ENCODE results near the gene DNPEP. TPM values are rescaled to one million over a fixed set of nuclear protein-coding genes. Genes with fewer than 3 reads are reported as not detected.

DNPEP gene
- total RNA-seq, 4 donors from 2014 or later: 44.9 to 102 (median 61.6) TPM

DNA sequence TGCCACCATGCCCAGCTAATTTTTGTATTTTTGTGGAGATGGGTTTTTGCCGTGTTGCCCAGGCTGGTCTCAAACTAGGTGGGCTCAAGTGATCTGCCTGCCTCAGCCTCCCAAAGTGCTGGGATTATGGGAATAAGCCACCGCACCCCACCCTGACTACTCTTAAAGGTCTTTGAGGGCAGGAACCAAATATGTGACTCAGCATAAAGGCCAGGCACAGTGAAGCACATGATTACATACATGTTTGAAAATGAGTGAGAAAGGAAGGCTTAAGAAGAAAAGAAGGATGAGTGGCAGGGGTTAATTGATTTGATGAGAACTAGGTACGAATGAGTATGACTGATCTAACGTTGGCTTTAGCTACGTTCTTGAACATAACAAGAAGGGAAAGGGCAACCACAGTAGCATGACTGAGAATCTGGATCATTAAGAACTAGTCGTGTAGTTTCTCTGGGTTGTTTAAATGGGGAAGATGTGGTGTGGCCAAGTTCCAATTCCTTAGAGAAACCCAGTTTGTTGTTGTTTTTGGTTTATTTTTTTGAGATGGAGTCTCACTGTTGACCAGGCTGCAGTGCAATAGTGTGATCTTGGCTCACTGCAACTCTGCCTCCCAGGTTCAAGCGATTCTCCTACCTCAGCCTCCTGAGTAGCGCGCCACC lies 61.9 kb downstream of the DNPEP start:
- no peaks in the 10 kb centered on the region for H3K9me3 ChIP-seq
- H3K4me3 ChIP-seq: no peak overlapping the region
- no peak for DNase-seq (ENCODE audit: extremely low spot score)
- H3K27me3 ChIP-seq: peaks cover 0 to 77% (median 2%) of the 10 kb centered on the region in 4 donors
- TF ChIP-seq CTCF (IDR thresholded peaks at IDR 0.05) (no peak), EP300 (IDR thresholded peaks at IDR 0.05) (no peak), POLR2AphosphoS5 (IDR thresholded peaks at IDR 0.05) (no peak), POLR2A (IDR thresholded peaks at IDR 0.05; ENCODE audit: low read depth) (no peak)
- 73% methylated on average over 9 of the region's 9 CpGs for WGBS
- H3K27ac ChIP-seq (replicated peaks in 1 of 4): no peak overlapping the region
- no peaks in the 10 kb centered on the region for H3K36me3 ChIP-seq
- intact Hi-C loops (cut with DNase I): no loop called here
- no peaks in the 10 kb centered on the region for H3K4me1 ChIP-seq

DNA sequence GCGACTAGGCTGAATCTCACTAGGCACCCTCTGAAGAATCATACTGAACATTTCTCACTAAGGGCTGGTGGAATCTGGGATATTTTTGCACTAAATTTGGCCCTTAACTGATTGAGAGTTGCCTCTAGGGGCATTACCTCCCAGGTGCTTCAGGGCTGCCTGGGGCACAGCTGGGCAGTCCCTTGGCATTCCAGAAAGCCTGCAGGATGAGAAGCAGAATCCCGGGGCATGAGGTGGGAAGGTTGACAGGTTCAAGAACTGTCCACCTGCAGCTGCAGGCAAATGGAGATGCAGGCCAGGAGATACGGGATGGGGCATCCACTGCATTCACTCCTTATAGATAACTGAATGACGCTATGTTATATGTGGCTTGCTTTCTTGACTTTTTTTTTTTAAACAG lies 62.6 kb downstream of the DNPEP start:
- intact Hi-C loops (cut with DNase I): no loop called here
- WGBS: 86% methylated on average over 4 of the region's 4 CpGs
- Histone ChIP-seq H3K36me3 (no peaks in the 10 kb centered on the region), H3K9me3 (no peaks in the 10 kb centered on the region), H3K4me1 (no peaks in the 10 kb centered on the region), H3K27me3 (peaks cover 0 to 77% (median 0%) of the 10 kb centered on the region in 4 donors), H3K27ac (replicated peaks in 1 of 4) (no peak overlapping the region), H3K4me3 (no peak overlapping the region)
- no peak for DNase-seq (ENCODE audit: extremely low spot score)
- TF ChIP-seq EP300 (IDR thresholded peaks at IDR 0.05): no peak
- no peak for TF ChIP-seq CTCF (IDR thresholded peaks at IDR 0.05)
- no peak for TF ChIP-seq POLR2AphosphoS5 (IDR thresholded peaks at IDR 0.05)
- no peak for TF ChIP-seq POLR2A (IDR thresholded peaks at IDR 0.05; ENCODE audit: low read depth)

DNA sequence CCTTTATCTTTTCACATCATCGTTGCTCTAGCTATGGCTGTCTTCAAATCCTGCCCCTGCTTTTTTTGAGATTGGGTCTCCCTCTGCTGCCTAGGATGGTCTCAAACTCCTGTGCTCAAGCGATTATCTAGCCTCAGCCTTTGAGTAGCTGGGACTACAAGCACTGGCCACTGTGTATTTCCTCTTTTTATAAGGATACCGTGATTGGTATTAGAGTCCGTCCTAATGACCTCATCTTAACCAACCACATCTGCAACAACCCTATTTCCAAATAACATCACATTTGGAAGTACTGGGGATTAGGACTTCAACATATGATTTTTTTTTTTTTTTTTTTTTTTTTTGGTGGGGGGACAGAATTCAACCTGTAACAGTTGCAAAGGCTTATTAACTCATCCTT lies 64.3 kb downstream of the DNPEP start:
- no peaks in the 10 kb centered on the region for H3K36me3 ChIP-seq
- TF ChIP-seq EP300 (IDR thresholded peaks at IDR 0.05): no peak
- no peak for TF ChIP-seq POLR2A (IDR thresholded peaks at IDR 0.05; ENCODE audit: low read depth)
- TF ChIP-seq CTCF (IDR thresholded peaks at IDR 0.05): no peak
- no peak for TF ChIP-seq POLR2AphosphoS5 (IDR thresholded peaks at IDR 0.05)
- no peak overlapping the region for H3K4me3 ChIP-seq
- no peak for DNase-seq (ENCODE audit: extremely low spot score)
- H3K4me1 ChIP-seq: no peaks in the 10 kb centered on the region
- 66% methylated on average over 4 of the region's 4 CpGs for WGBS
- peaks cover 0 to 72% (median 0%) of the 10 kb centered on the region in 4 donors for H3K27me3 ChIP-seq
- no peak overlapping the region for H3K27ac ChIP-seq (replicated peaks in 1 of 4)
- H3K9me3 ChIP-seq: no peaks in the 10 kb centered on the region
- intact Hi-C loops (cut with DNase I): no loop called here

Small RNA genes lying within 50 kb of the gene (small RNA-seq; reads per million reads assigned to genes)
- gene AC053503.3: 0 reads per million in 3 donors

Other genes starting within 250 kb of the DNPEP start
- 10 to 100 TPM; 15.1 to 24.4 (median 17.8) TPM for gene NHEJ1, start 227.1 kb downstream of the DNPEP start, total RNA-seq
- under 1 TPM; 0.23 to 0.58 (median 0.37) TPM for gene SLC23A3, start 217.9 kb downstream of the DNPEP start, total RNA-seq
- gene CNPPD1, start 211.0 kb downstream of the DNPEP start, total RNA-seq: 10 to 100 TPM; 41.9 to 98.0 (median 61.9) TPM
- 10 to 100 TPM; 44.0 to 69.3 (median 56.3) TPM for gene RETREG2, start 209.6 kb downstream of the DNPEP start, total RNA-seq
- 10 to 100 TPM; 27.0 to 50.1 (median 36.9) TPM for gene ZFAND2B, start 181.1 kb downstream of the DNPEP start, total RNA-seq
- 10 to 100 TPM; 17.4 to 27.3 (median 19.6) TPM for gene ABCB6, start 169.0 kb downstream of the DNPEP start, total RNA-seq
- 10 to 100 TPM; 41.5 to 75.3 (median 56.2) TPM for gene ATG9A, start 158.3 kb downstream of the DNPEP start, total RNA-seq
- gene ANKZF1, start 158.1 kb downstream of the DNPEP start, total RNA-seq: 10 to 100 TPM; 20.4 to 34.1 (median 27.6) TPM
- gene GLB1L, start 142.5 kb downstream of the DNPEP start, total RNA-seq: 1 to 10 TPM; 3.3 to 6.4 (median 5.6) TPM
- 10 to 100 TPM; 12.8 to 21.6 (median 16.7) TPM for gene STK16, start 142.4 kb downstream of the DNPEP start, total RNA-seq
- not detected for gene TUBA4B, start 134.7 kb downstream of the DNPEP start, total RNA-seq
- 100 to 1,000 TPM in 1 of 4 donors, 10 to 100 TPM in 3; 44.2 to 132 (median 74.4) TPM for gene TUBA4A, start 134.0 kb downstream of the DNPEP start, total RNA-seq
- gene DNAJB2, start 108.5 kb downstream of the DNPEP start, total RNA-seq: 10 to 100 TPM; 33.3 to 84.8 (median 50.7) TPM
- 1 to 10 TPM; 2.1 to 6.6 (median 4.1) TPM for gene PTPRN, start 78.5 kb downstream of the DNPEP start, total RNA-seq
- gene RESP18, start 55.2 kb downstream of the DNPEP start, total RNA-seq: not detected
- gene DES, start 30.5 kb upstream of the DNPEP start, total RNA-seq: over 10,000 TPM; 19,781 to 23,770 (median 22,752) TPM
- 100 to 1,000 TPM; 115 to 251 (median 180) TPM for gene SPEG, start 46.9 kb upstream of the DNPEP start, total RNA-seq
- gene GMPPA, start 111.0 kb upstream of the DNPEP start, total RNA-seq: 10 to 100 TPM; 16.2 to 32.6 (median 19.9) TPM
- gene ASIC4, start 126.6 kb upstream of the DNPEP start, total RNA-seq: not detected
- 10 to 100 TPM; 44.4 to 67.8 (median 58.4) TPM for gene CHPF, start 155.9 kb upstream of the DNPEP start, total RNA-seq
- 1 to 10 TPM; 3.7 to 4.7 (median 4.2) TPM for gene TMEM198, start 156.1 kb upstream of the DNPEP start, total RNA-seq
- gene OBSL1, start 183.6 kb upstream of the DNPEP start, total RNA-seq: 100 to 1,000 TPM in 2 of 4 donors, 10 to 100 TPM in 2; 51.9 to 123 (median 99.2) TPM
- under 1 TPM in 2 of 4 donors, not detected in 2; 0.45 to 0.75 TPM for gene INHA, start 184.4 kb upstream of the DNPEP start, total RNA-seq
- 10 to 100 TPM in 3 of 4 donors, 1 to 10 TPM in 1; 8.9 to 24.2 (median 14.3) TPM for gene STK11IP, start 209.9 kb upstream of the DNPEP start, total RNA-seq
- gene SLC4A3, start 239.7 kb upstream of the DNPEP start, total RNA-seq: 10 to 100 TPM; 15.0 to 30.4 (median 20.5) TPM

All from esophagus muscularis mucosa (tissue), 4 donors.